HG03432 (cell line): Measurements from ENCODE around the gene ADK.
A peak's percentile ranks its signal among the peaks of the same experiment; 100 is the strongest.
"Not testable (repeated sequence)": the region's sequence is repeated elsewhere in the genome, so short reads cannot be mapped to it uniquely, and the experiment has no call there.

Experiments used
- ATAC-seq: cut with Tn5 transposase; IDR thresholded peaks from one replicate; pipeline ENCODE4 v1.9.1; 2021; ENCODE audit warnings: mild to moderate bottlenecking, moderate library complexity; ENCODE audit not compliant: unreplicated experiment

ADK gene

DNA sequence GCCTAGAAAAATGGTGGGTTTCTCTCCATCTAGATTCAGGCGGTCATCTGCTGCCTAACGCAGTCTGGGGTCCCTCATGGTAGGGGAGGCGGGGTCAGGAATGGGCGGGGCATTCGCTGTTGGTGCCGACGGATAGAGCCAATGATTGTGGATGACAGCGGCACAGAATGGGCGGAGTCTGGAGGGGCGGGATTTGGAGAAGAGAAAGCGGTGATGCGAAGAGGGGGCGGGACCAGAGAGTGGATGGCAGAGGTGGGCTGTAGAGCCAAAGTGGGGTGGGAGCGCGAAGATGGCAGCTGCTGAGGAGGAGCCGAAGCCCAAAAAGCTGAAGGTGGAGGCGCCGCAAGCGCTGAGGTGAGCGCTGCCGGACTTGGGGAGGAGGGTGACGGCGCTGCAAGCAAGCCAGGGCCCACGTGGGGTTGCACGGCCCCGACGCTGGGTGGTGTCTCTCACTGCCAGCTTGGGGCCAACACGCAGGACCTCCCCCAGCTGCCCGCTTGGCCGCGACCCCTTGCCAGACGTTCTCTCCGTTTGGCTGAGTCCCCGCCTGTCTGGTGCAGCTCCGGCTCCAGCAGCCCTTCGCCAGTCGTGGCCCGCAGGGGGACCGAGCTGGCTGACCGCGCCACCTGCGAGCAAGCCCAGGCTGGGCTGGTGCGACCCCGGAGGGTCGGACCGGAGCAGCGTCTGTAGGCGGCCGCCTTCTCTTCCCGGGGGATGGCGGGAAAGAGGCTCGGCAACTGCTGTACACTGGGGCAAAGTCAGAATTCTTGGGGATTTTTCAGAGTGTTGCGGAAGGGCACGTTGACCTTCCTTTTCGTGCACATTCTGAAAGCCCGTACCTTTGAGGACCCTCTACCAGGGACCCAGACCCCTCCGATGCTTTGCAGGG, at the start of gene ADK:
ADK (plus strand) TSS at position 232 of the 889 bp plus-strand sequence; CDS start at position 290, 58 bp downstream.
- peak; percentile 87 for ATAC-seq

- ATAC-seq: no peak
These were observed 47.3 kb upstream of the ADK start for GRCh38 chr10:74103560-74104258.

DNA sequence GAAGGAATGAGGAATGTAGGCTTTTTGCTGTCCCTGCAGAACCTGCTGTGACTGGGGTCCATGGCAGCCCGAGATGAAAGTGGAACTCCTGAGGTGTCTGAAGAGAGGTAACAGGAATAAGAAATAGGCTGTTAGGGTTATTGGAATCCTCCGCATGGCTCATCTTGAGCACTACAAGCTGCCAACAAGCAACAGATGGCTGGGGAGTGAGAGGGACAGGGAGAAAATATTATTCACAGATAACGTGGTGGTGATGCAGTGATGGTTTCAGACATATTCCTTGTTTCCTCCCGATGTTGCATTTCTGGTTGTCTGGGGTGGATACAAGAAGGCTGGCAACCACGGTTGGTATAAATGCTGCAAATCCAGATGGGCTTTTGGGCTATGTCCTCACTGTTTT, 46.5 kb upstream of the ADK start:
- no peak for ATAC-seq

DNA sequence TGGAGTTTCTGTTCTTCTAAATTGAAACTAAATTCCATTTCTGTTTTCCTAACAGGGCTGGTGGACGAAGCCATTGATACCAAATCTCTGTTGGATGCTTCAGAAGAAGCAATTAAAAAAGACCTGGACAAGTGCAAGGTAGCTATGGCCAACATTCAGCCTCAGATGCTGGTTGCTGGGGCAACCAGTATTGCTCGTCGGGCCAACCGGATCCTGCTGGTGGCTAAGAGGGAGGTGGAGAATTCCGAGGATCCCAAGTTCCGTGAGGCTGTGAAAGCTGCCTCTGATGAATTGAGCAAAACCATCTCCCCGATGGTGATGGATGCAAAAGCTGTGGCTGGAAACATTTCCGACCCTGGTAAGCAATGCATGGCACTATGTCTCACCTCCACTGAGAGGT, 46.0 kb upstream of the ADK start:
- no peak for ATAC-seq

GRCh38 chr10:74107391-74107790, 43.6 kb upstream of the ADK start:
- no peak for ATAC-seq

- ATAC-seq: no peak
These were observed 41.6 kb upstream of the ADK start for GRCh38 chr10:74109452-74109851.

DNA sequence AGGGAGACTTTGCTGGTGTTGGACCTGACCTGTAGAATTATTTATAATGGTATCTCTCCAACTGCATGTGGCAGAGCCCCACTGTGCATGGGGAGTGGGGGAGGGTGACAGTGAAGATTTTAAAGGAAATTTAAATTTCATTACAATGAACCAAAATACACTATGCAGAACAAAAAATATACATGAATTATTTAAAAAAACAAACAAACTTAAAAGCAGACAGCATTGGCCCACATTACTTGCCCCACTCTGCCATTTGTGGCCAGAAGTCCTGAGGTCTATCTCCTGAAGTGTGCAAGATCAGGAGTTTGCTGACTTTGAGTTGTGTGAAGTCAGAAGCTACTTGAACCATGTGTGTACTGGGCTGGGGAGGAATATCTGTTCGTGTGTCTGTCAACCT, 40.9 kb upstream of the ADK start:
- no peak for ATAC-seq

GRCh38 chr10:74111799-74112198, 39.2 kb upstream of the ADK start:
- no peak for ATAC-seq

DNA sequence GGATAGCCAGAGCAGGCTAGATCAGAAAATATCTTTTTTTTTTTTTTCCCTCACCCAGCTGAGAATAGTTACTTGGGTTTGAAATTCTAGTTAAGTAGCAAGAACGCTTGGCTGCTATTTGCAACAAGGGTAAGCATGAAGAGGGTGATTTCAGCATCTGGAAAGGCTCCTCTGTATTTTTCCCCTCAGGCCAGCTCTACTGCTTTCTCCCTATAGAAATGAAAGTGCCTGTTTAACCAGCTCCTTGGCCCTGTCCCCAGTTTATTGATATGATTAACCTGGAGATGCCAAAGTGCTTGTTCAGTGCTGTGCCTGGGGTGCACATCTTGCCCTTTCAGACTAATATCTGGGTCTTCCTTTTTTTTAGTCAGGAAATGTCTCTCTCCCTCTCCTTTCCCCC, 37.5 kb upstream of the ADK start:
- ATAC-seq: no peak

- ATAC-seq: no peak
These were observed 37.0 kb upstream of the ADK start for GRCh38 chr10:74114041-74114448.

DNA sequence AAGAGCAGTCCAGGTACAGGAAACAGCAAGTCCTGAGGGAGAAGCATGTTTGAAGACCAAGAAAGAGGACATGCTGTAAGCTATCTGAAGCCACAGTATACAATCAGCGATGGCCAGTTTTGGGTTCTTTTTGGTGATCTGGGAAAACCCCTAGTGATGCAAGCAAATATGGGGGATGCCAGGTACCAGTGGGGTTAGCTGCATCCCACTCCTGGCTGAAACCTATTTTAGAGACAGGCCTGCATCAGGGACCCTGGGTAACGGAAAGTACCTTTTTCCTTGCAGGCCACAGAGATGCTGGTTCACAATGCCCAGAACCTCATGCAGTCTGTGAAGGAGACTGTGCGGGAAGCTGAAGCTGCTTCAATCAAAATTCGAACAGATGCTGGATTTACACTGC, 33.3 kb upstream of the ADK start:
- ATAC-seq: no peak

GRCh38 chr10:74118804-74119203, 32.2 kb upstream of the ADK start:
- no peak for ATAC-seq

- no peak for ATAC-seq
These were observed 30.1 kb upstream of the ADK start for GRCh38 chr10:74120911-74121310.

- no peak for ATAC-seq
These were observed 29.7 kb upstream of the ADK start for GRCh38 chr10:74121368-74121767.

- no peak for ATAC-seq
These were observed 29.0 kb upstream of the ADK start for GRCh38 chr10:74122060-74122459.

- ATAC-seq: no peak
These were observed 27.9 kb upstream of the ADK start for GRCh38 chr10:74123081-74123480.

- no peak for ATAC-seq
These were observed 16.8 kb upstream of the ADK start for GRCh38 chr10:74133923-74134820.

- no peak for ATAC-seq
These were observed 15.6 kb upstream of the ADK start for GRCh38 chr10:74135452-74135851.

DNA sequence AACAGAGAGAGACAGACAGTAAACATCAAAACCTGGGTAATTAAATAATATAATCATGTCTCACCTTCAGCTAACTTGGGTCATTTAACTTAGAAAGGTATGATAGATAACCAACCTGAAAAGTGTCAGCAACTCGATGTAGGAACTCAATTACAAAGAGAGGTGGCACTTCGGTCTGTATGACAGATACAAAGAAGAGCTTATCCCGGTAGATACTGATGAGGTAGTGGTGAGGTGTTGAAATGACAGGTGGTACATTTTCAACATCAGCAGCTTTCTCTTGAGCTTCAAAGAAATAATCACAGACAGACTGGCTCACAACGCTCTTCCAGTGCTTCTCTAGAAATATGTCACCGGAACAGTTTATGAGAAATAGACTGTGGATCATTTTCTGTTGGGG, 13.0 kb upstream of the ADK start:
- no peak for ATAC-seq

GRCh38 chr10:74138596-74138995, 12.4 kb upstream of the ADK start:
- ATAC-seq: not testable (repeated sequence)

DNA sequence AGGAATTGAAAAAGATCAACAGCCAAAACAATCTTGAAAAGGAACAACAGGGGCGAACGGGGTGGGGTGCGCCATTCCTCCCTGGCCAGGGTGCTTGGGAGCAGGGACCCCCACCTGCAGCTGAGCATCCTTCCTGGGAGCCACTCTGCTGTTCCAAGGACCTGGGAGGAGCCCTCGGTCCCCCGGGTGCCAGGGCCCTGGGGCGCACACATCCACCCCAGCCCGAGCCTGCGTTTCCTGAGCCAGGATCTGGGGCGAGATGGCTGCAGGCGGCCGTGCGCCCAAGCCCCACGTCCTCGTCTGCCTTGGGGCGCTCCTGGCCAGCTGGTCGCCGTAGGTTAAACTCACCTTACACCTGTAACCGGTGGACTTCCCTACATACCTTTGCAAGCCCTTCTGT, 11.0 kb upstream of the ADK start:
- no peak for ATAC-seq
